Measurements from ENCODE around the gene LACTB. TPM values are rescaled to one million over a fixed set of nuclear protein-coding genes. Genes with fewer than 3 reads are reported as not detected.

LACTB gene
- total and polyA plus RNA-seq, 10 of the 15 experiments (the other 5 are each of a cell fraction or from before 2014, with no cell fraction given) = 5.0 to 35.3 (median 16.6) TPM

DNA sequence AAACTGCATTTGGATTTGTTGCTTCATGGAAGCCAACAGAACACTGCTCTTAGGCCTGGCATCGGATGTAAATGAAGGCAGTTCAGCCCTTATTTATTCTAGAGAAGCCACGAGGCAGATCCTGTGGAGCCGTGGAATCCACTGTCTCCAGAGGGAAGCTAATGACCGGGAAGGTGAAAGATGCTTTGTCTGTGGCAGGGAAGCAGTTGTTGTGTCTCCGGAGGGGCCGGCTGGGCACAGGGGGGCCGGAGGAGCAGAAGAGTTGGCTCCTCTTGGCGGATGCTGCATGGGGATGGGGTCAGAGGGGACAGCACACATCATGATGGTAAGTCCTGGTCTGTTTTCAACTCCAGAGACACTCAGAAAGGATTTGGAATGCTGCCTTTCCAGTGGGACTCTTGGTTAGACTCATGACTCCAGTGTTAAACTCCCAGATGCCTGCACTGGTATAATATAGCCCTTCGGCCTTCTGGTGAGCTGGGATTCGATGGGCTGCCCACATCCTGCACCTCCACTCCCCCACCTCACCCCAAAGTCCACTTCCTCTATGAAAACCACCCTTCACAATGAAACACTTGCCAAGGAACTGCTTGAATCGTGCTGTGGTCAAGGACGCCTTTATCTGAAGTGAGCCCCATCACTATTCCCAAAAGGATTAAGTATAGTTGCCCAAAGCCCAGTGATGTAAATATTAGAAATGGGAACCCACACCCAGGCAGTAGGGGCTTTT lies 45.5 kb upstream of the LACTB start:
- 43% methylated on average over 12 of the region's 12 CpGs for WGBS (ENCODE audit: insufficient coverage, insufficient replicate concordance, low lambda C conversion rate, missing lambda C conversion rate)

More for the DNA sequence above, 45.5 kb upstream of the LACTB start:
- FAIRE-seq (no peak), ATAC-seq (peak; percentile 46; the same call in 2 of the 3 replicates), DNase-seq (ENCODE audit: low read depth, low spot score) (no peak)
- no peaks in the 10 kb centered on the region for H3K27me3 ChIP-seq (replicated peaks in 1 of 2; ENCODE audit: control insufficient read depth in 2 of 2, insufficient read depth in 2 of 2, low read length in 1 of 2)
- no peak overlapping the region for H3K4me3 ChIP-seq
- no peak overlapping the region for H3K4me2 ChIP-seq (ENCODE audit: control insufficient read depth, insufficient read depth)
- no peaks in the 10 kb centered on the region; the same call in 1 of the 2 replicates for H4K20me1 ChIP-seq (ENCODE audit: control insufficient read depth, insufficient read depth)
- intact Hi-C loops (cut with micrococcal nuclease; ENCODE audit: unreplicated experiment) = no loop called here
- ChIA-PET RAD21 (ENCODE audit: unreplicated experiment) (no interaction called here), POLR2A (no interaction called here), CTCF (interaction anchor here (1.1 kb wide), 1 partner anchor 29 kb away, joined by 4 read pairs; no protein-coding TSS in a partner anchor), SMC1A (ENCODE audit: uncharacterized antibody, unreplicated experiment) (interaction anchor here (0.7 to 0.8 kb wide), 2 partner anchors 31 to 37 kb away, joined by 3 read pairs; no protein-coding TSS in a partner anchor)
- in situ Hi-C loops (cut with MboI) = no loop called here
- BruUV-seq (replicated peaks) = no TSS peak
- no peak for TF ChIP-seq SIN3A (IDR thresholded peaks at IDR 0.05; ENCODE audit: low read depth, low read length)
- TF ChIP-seq SPI1 (IDR thresholded peaks at IDR 0.05; ENCODE audit: borderline replicate concordance, insufficient read depth, low read depth, low read length) = peak; percentile 65; the same call in 1 of the 2 replicates
- no peak for TF ChIP-seq TBL1XR1 (IDR thresholded peaks at IDR 0.05; ENCODE audit: low read depth, low read length)
- no peak for TF ChIP-seq STAT3 (IDR thresholded peaks at IDR 0.05; ENCODE audit: low read depth, low read length)
- TF ChIP-seq ZNF592 (IDR thresholded peaks at IDR 0.05) = no peak
- TF ChIP-seq ZBTB40 (IDR thresholded peaks at IDR 0.05; ENCODE audit: borderline replicate concordance) = no peak
- TF ChIP-seq RAD21 (IDR thresholded peaks at IDR 0.05; ENCODE audit: insufficient read depth, low read depth, low read length) = no peak
- TF ChIP-seq SIX5 (IDR thresholded peaks at IDR 0.05; ENCODE audit: low read depth, low read length, severe bottlenecking) = no peak
- TF ChIP-seq RUNX3 (IDR thresholded peaks at IDR 0.05; ENCODE audit: low read length) = peak; percentile 19; the same call in 1 of the 2 replicates
- no peak for TF ChIP-seq RCOR1 (conservative IDR thresholded peaks at IDR 0.05; ENCODE audit: low read depth, low read length)
- no peak for TF ChIP-seq JUNB (IDR thresholded peaks at IDR 0.05)
- no peak for TF ChIP-seq POU2F2 (IDR thresholded peaks at IDR 0.05; ENCODE audit: borderline replicate concordance, low read depth, low read length)
- TF ChIP-seq ZNF384 (IDR thresholded peaks at IDR 0.05; ENCODE audit: borderline replicate concordance, low read depth, low read length) = no peak
- no peak for TF ChIP-seq BCL11A (IDR thresholded peaks at IDR 0.05; ENCODE audit: low read depth, low read length)
- no peak overlapping the region for H2AFZ ChIP-seq (ENCODE audit: control insufficient read depth, low read depth, low read length)
- H3K9me3 ChIP-seq (replicated peaks; ENCODE audit: control insufficient read depth, insufficient read depth, low read length) = no peaks in the 10 kb centered on the region
- H3K36me3 ChIP-seq (ENCODE audit: control insufficient read depth in 2 of 2, insufficient read depth in 2 of 2, low read length in 1 of 2) = no peaks in the 10 kb centered on the region
- no peak overlapping the region for H3K9ac ChIP-seq (ENCODE audit: control insufficient read depth, insufficient read depth, low read length)
- no peaks in the 10 kb centered on the region for H3K79me2 ChIP-seq (ENCODE audit: control insufficient read depth, insufficient read depth, low read length)
- no peak overlapping the region for H3K27ac ChIP-seq (ENCODE audit: control insufficient read depth, insufficient read depth)
- peaks cover 9% of the 10 kb centered on the region for H3K4me1 ChIP-seq (ENCODE audit: control insufficient read depth, insufficient read depth, low read length)
